ENCODE data around the gene MGME1.

MGME1 gene

DNA sequence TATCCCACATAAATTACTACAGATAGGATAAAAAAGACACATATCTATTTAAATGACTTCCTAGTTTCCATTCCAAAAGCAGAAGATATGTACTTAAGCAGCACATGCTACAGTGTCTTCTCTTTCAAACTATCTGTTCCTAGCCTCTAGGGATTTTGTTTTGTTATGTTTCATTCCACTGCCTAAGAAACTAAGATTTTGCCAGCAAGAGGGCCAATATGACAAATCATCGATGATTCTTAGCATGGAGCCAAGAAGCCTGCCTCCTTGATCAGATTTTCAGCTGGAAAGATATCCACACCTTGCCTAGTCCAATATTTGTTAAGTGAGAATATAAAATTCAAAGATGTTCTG, 7.3 kb upstream of the MGME1 start:
- no peak for DNase-seq

GRCh38 chr20:17963114-17963897, 5.5 kb upstream of the MGME1 start:
- no peak for DNase-seq

DNA sequence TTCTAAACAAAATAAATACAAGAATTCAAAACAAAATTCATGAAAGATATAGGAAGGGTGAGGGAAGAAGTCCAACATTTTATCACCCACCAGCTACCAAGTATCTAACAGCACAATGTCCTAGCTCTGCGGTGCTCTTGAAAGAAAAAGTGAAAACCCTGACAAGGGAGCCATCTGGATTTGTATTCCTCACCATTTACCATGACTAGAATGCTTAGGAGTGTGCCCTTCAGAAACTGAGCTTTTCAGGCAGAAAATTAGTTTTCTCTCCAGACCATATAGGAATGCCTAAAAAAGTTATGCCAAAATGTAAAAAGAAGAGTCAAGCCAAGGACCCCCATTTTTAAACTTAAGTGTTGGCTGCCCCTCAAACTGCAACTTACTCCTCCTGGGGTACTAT, 4.7 kb upstream of the MGME1 start:
- DNase-seq = no peak

DNA sequence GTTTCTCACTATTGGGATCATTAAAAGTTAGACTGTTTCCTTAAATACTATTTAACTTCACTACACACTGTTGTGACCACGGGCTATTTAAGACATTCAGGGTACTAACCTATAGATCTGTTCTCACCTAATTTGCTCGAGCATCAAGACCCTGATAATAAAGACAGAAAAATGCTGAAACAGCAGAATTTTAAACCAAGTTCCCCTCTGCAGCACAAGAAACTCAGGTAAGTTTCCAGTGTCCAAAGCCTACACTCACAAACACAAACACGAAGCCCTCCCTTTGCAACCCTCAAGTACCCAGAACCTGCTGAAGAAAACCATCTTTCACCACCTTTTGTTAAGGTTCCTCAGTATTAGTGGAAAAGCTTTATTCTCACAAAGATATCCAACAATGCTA, 4.2 kb upstream of the MGME1 start:
- DNase-seq = no peak

DNA sequence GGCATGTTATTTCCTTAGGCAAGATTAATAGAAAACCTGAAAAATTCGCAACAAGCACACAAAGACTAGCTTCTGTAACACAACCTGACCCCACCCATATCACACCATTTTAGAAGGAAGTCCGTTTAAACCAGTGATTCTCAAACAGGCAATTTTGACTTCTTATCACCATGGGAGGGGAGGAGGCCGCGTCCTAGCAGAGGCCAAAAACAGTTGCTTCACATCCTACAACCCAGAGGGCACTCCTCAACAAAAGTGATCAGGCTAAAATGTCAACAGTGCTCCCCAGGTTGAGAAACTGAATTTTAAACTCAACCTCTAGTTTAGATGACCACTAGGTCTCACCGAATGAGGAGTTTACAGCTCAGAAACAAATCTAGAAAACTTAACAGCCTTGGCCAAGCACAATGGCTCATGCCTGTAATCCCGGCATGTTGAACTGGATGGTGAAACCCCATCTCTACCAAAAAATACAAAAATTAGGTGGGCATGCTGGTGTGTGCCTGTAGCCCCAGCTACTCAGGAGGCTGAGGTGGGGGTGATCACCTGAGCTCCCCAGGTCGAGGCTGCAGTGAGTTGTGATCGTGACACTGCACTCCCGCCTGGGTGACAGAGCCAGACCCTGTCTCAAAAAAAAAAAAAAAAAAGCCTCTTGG, 3.6 kb upstream of the MGME1 start:
- DNase-seq = no peak

DNA sequence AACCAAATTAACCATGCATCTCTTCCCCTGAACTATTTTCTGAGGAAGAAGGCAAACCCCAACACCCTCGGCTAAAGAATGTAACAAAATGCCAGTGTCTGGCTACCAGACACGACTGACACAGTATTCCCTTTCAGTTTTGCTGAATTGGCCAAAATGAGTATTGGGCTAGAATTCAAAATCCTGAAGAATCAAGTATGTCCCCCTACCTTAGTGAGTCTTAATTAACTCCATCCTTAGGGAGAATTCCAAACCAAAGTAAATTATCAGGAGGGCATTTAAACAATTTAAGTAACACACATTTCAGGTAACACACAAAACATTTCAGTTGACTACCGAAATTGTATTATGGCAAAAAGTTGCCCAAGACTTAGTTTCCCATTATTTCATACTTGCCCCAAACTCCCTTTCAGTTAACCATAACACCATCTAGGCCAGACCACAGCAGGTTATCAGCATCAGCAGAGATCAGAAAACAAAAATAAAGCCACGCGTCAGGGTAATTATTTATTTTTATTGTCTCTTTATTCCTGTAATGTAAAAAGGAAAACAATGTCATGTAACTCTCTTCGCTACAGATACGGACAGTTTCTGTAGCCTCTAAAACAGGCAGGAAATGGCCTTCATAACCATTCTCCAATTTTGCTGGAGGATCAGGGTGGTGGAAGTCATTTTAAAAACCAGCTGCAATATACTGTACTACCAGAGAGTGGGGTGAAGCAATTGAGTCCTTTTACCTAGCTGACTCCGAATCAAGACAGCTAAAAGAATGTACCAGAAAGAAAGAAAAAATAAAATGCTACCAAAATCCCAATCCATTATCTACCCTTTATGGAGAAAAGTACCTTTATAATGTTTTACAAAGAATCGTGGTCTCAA, 2.1 kb upstream of the MGME1 start:
- no peak for DNase-seq

- DNase-seq = no peak
Observed at GRCh38 chr20:17967521-17968365, 1.1 kb upstream of the MGME1 start.

- DNase-seq = peak; percentile 41
Observed at GRCh38 chr20:17969278-17969883, 563 bp downstream of the MGME1 start.

GRCh38 chr20:17969884-17970409, 1.1 kb downstream of the MGME1 start:
- DNase-seq = no peak

GRCh38 chr20:17971300-17972013, 2.6 kb downstream of the MGME1 start:
- no peak for DNase-seq

GRCh38 chr20:17972121-17972520, 3.3 kb downstream of the MGME1 start:
- no peak for DNase-seq

DNA sequence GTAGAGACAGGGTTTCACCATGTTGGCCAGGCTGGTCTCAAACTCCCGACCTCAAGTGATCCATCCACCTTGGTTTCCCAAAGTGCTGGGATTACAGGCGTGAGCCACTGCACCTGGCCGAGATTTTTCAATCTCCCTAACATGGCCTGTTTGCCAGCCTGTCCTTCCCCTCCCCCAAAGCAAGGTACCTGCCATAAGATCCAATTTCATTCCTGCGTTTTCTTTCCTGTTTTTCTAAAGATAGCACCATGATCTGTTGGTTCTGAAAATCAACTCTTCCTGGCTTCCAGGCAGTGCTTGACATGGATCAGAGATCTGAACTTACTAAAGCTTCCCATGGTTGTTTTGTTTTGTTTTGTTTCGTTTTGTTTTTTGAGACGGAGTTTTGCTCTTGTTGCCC, 7.5 kb downstream of the MGME1 start:
- no peak for DNase-seq

- DNase-seq = no peak
Observed at GRCh38 chr20:17985388-17986018, 16.7 kb downstream of the MGME1 start.

- DNase-seq = no peak
Observed at GRCh38 chr20:17987988-17988387, 19.2 kb downstream of the MGME1 start.

GRCh38 chr20:17990278-17990972, 21.6 kb downstream of the MGME1 start:
- no peak for DNase-seq

DNA sequence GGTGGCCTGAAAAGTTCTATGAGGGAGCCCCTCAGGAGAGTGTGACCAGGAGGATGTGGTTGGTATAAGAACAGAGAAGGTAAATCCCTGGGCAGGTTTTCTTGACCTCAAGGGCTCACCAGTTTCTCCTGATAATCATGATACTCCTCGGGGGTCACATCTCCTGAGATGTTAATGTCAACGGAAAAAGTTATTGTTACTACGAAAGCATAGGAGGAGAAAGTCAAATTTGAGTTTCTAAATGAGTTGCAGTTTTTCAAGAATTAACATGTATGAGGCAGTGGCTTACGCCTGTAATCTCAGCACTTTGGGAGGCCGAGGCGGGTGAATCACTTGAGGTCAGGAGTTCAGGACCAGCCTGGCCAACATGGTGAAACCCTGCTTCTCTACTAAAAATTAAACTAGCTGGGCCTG, 23.4 kb downstream of the MGME1 start:
- DNase-seq = peak; percentile 43

- DNase-seq = no peak
Observed at GRCh38 chr20:17992847-17993513, 24.2 kb downstream of the MGME1 start.

GRCh38 chr20:17993546-17993945, 24.7 kb downstream of the MGME1 start:
- no peak for DNase-seq

DNA sequence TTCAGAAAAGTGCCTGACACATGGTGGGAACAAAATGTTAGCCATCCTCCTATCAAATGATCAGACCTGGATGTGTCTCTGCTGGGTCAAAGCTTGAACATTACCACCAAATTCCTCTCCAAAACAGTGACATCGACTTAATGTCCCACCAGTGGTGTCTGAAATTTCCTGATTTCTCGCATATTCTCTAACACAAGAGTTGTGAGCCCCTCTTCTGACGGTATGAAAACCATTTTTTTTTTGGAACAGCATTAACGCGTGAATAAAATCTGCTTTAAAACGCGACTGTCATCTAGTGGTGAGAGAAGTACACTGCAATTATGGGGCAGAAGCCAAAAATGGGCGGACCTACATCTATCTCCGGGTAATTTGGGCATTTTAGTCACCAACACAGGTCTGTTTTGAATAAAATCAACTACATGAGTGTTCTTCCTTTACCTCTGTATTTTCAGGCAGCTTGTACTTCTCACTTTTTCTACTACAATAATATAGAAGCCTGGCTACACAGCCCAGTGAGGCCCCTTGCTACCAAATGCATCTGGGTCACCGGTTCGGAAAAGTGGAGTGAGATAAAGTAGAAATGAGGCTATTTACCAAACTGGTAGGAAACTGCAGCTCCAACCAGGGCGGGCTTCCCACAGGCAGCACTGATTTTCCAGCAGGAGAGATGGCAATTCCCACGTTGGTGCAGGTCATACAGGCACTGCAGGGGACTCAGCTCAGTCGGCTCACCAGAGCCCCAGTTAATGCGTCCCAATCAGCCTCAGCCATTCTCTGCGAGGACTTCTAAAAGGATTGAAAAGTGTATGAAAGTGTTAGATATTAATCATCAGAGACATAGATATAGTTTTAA, 27.4 kb downstream of the MGME1 start:
- peak; percentile 6 for DNase-seq

Data from stimulated activated naive CD4-positive, alpha-beta T cell treated with Interleukin-2 at 50 U/mL for 16 hours (primary cell).